ENCODE data around the gene COBL. TPM values are rescaled to one million over a fixed set of nuclear protein-coding genes. Genes with fewer than 3 reads are reported as not detected.

The COBL gene
- total RNA-seq, 1 donor from 2014 or later = 27.9 TPM

DNA sequence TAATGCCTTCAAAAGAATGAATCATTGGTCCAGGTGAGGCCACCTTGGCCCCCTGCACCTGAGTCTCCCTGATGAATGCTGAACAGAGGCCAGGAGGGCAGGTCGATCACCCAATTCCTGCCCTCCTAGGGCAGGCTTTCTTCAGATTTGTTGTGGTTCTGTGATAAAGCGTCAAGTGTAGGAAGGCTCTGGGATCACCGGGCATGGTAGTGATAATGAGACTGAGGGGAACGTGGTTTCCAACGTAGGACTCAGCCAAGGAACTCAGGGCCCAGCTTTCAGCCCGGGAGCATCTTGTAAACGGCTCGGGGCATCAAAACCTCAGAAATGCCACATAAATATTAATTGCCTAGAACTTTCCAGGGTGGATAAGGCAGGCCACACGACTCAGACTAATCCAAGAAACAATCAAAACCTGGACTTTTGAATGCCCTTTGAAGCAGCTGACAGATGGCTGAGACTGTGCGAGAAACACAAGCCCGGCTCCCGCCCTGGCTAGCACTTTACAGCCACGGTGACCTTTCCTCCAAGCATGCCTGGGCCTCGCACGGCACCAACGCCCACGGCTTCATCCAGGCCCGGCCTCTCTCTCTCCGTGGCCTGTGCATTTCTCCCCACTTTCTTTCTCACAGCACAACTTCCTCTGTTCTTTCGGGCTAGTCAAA, 294.6 kb downstream of the COBL start:
- Histone ChIP-seq H3K27ac (no peak overlapping the region), H3K36me3 (peaks cover 6% of the 10 kb centered on the region), H3K4me3 (no peak overlapping the region), H3K27me3 (ENCODE audit: low read depth) (no peaks in the 10 kb centered on the region), H3K4me1 (no peaks in the 10 kb centered on the region), H3K9me3 (no peaks in the 10 kb centered on the region)
- no peak for TF ChIP-seq CTCF (IDR thresholded peaks at IDR 0.05)
- no peak for DNase-seq
- intact Hi-C loops (cut with DNase I) = no loop called here
- no peak for ATAC-seq

DNA sequence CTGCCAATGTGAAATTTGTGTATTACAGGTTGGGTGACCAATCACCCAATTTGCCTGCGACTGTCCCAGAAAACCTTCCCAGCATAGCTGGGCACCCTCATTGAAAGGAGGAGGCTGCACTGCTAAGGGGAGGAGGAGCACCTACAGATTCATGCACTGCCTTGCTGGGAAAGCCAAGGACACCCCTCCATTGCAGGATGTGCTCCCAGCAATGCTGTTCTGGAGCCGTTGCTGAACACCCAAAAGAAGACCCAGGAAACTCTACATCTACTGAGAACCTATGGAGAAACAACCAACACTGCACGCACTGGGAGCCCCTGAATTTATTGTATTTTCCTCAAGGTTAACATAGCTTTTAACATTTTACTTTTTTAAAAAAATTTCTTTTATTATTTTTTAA, 295.7 kb downstream of the COBL start:
- Histone ChIP-seq H3K36me3 (peaks cover 4% of the 10 kb centered on the region), H3K27me3 (ENCODE audit: low read depth) (no peaks in the 10 kb centered on the region), H3K9me3 (no peaks in the 10 kb centered on the region), H3K27ac (no peak overlapping the region), H3K4me1 (no peaks in the 10 kb centered on the region), H3K4me3 (no peak overlapping the region)
- TF ChIP-seq CTCF (IDR thresholded peaks at IDR 0.05) = no peak
- ATAC-seq (no peak), DNase-seq (no peak)
- intact Hi-C loops (cut with DNase I) = no loop called here

GRCh38 chr7:51019891-51020870, 296.4 kb downstream of the COBL start:
- intact Hi-C loops (cut with DNase I) = no loop called here
- TF ChIP-seq CTCF (IDR thresholded peaks at IDR 0.05) = no peak
- H3K4me1 ChIP-seq = no peaks in the 10 kb centered on the region
- no peak overlapping the region for H3K4me3 ChIP-seq
- no peaks in the 10 kb centered on the region for H3K36me3 ChIP-seq
- H3K27me3 ChIP-seq (ENCODE audit: low read depth) = no peaks in the 10 kb centered on the region
- H3K9me3 ChIP-seq = no peaks in the 10 kb centered on the region
- H3K27ac ChIP-seq = no peak overlapping the region
- DNase-seq = no peak
- ATAC-seq = no peak

GRCh38 chr7:51019191-51019844, 297.3 kb downstream of the COBL start:
- Histone ChIP-seq H3K4me1 (no peaks in the 10 kb centered on the region), H3K9me3 (no peaks in the 10 kb centered on the region), H3K36me3 (no peaks in the 10 kb centered on the region), H3K27ac (no peak overlapping the region), H3K27me3 (ENCODE audit: low read depth) (no peaks in the 10 kb centered on the region), H3K4me3 (no peak overlapping the region)
- intact Hi-C loops (cut with DNase I) = no loop called here
- ATAC-seq (no peak), DNase-seq (no peak)
- no peak for TF ChIP-seq CTCF (IDR thresholded peaks at IDR 0.05)
